WTC11 (cell line): Measurements from ENCODE around the gene CYP2F1. TPM values are rescaled to one million over a fixed set of nuclear protein-coding genes. Genes with fewer than 3 reads are reported as not detected.
A peak's percentile ranks its signal among the peaks of the same experiment; 100 is the strongest.

ENCODE experiments used
- ATAC-seq: fragments of 200-7000 bp; cut with Tn5 transposase; 2 replicates; pipeline ENCODE4 v1.10.0; 2021; ENCODE audit warnings: mild to moderate bottlenecking, moderate library complexity
- CTCF ChIA-PET: fragments of 300-600 bp; sonication (Branson Sonifier 250); formaldehyde crosslinking; loops from one replicate; lab custom pipeline; 2021; ENCODE audit warnings: antibody characterized with exemption; lab: Charles Lee
- POLR2A ChIA-PET: fragments of 350-600 bp; sonication (Branson Sonifier 250); formaldehyde crosslinking; loops from one replicate; lab custom pipeline; 2021; ENCODE audit warnings: antibody characterized with exemption; lab: Charles Lee
- DNase-seq: peaks from one replicate; pipeline ENCODE4 v3.0.0; 2021; ENCODE audit warnings: low spot score
- H3K27ac Mint-ChIP-seq: 2 replicates; pipeline ENCODE4 v1.8.0; 2021; ENCODE audit warnings: mixed read lengths
- H3K27me3 Mint-ChIP-seq: 2 replicates; pipeline ENCODE4 v1.8.0; 2021; ENCODE audit warnings: low read depth, mild to moderate bottlenecking, moderate library complexity, mixed read lengths
- H3K36me3 Mint-ChIP-seq: 2 replicates; pipeline ENCODE4 v1.8.0; 2021; ENCODE audit warnings: mixed read lengths
- H3K4me1 Mint-ChIP-seq: 2 replicates; pipeline ENCODE4 v1.8.0; 2022; ENCODE audit warnings: mixed read lengths
- H3K4me3 Mint-ChIP-seq: 2 replicates; pipeline ENCODE4 v1.8.0; 2021; ENCODE audit warnings: mild to moderate bottlenecking, moderate library complexity, mixed read lengths
- H3K9me3 Mint-ChIP-seq: 2 replicates; pipeline ENCODE4 v1.8.0; 2021; ENCODE audit warnings: mixed read lengths
- ELF4 ChIP-seq: sonication (generic); formaldehyde crosslinking; IDR thresholded peaks from 2 replicates; pipeline ENCODE4 v1.8.1; 2022; ENCODE audit warnings: low read depth, mild to moderate bottlenecking, moderate library complexity, missing genetic modification reagents
- ESRRA ChIP-seq: sonication (generic); formaldehyde crosslinking; IDR thresholded peaks from 2 replicates; pipeline ENCODE4 v1.8.1; 2022; ENCODE audit warnings: mild to moderate bottlenecking, missing genetic modification reagents, borderline replicate concordance
- GTF2I ChIP-seq: fragments of 250-450 bp; sonication (Bioruptor Pico); conservative IDR thresholded peaks from 2 replicates; pipeline ENCODE4 v1.4.0; 2021; ENCODE audit warnings: mild to moderate bottlenecking
- ZNF416 ChIP-seq: fragments of 250-450 bp; sonication (Bioruptor Pico); IDR thresholded peaks from 2 replicates; pipeline ENCODE4 v1.9.0; 2021; ENCODE audit warnings: mild to moderate bottlenecking, inconsistent platforms
- total RNA-seq: library from RNA; stranded (reverse); gene quantifications from 3 replicates; pipeline ENCODE4 v1.2.3, GENCODE V29; 2021
- TF ChIP-seq, protein P1 (sequence below): sonication (generic); formaldehyde crosslinking; IDR thresholded peaks from 2 replicates; pipeline ENCODE4 v1.8.0; 2023; ENCODE audit warnings: mild to moderate bottlenecking, missing genetic modification reagents
- TF ChIP-seq, protein P2 (sequence below): sonication (generic); formaldehyde crosslinking; conservative IDR thresholded peaks from 2 replicates; pipeline ENCODE4 v1.8.1; 2022; ENCODE audit warnings: mild to moderate bottlenecking, missing genetic modification reagents
- TF ChIP-seq, protein P3 (sequence below): fragments of 250-450 bp; sonication (Bioruptor Pico); IDR thresholded peaks from 2 replicates; pipeline ENCODE4 v2.1.2; 2022; ENCODE audit warnings: mild to moderate bottlenecking, moderate library complexity
- TF ChIP-seq, protein P4 (sequence below): sonication (generic); formaldehyde crosslinking; IDR thresholded peaks from 2 replicates; pipeline ENCODE4 v1.8.1; 2023; ENCODE audit warnings: mild to moderate bottlenecking, missing genetic modification reagents
- TF ChIP-seq, protein P5 (sequence below): sonication (generic); formaldehyde crosslinking; IDR thresholded peaks from 2 replicates; pipeline ENCODE4 v1.8.0; 2022; ENCODE audit warnings: missing genetic modification reagents
- TF ChIP-seq, protein P6 (sequence below): fragments of 250-450 bp; sonication (Bioruptor Pico); IDR thresholded peaks from 2 replicates; pipeline ENCODE4 v1.8.0; 2021; ENCODE audit warnings: mild to moderate bottlenecking
- TF ChIP-seq, protein P7 (sequence below): sonication (generic); formaldehyde crosslinking; IDR thresholded peaks from 2 replicates; pipeline ENCODE4 v1.8.0; 2023; ENCODE audit warnings: missing genetic modification reagents
- TF ChIP-seq, protein P8 (sequence below): fragments of 200-600 bp; IDR thresholded peaks from 2 replicates; pipeline ENCODE4 v1.8.0; 2022; ENCODE audit warnings: antibody characterized with exemption

CYP2F1 gene
- total RNA-seq, 1 experiment from 2014 or later, result 0.24 TPM

DNA sequence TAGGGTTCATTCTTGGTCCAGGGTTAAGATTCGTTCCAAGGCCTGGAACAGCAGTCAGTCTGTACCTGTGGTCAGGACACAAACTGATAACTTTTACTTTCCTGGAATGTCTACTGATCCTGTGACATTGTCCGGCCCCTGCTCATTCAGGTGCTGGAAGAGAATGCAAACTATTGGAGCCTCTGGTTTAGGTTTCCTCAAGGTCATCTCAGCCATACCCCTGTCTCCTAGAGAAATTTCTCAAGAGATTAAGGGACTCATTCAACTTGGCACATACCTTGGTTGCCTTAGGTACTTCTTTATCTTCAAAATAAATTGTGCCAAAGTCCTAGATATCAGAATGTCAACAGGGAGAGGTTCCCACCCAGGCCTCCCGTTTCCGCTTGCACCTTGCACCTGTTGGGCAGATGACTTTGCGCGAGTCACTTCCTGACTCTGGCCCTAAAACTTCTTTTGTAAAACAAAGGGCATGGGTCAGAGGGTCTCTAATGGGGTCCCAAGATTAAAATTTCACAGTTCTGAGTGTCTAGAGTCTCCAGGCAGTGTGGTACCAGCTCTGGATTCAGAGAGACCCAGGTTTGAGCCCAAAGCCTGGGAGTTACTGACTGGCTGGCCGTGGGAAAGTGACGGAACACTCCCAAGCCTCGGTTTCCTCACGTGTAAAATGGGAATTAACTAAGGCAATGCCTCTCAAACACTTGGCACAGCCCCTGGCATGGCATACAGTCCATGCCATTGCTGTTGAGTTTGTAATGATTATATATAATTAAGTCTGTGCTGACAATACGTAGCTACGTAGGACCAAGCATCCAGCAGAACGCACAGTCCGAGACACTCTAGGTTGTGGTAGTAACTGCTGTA is 52.9 kb downstream of the CYP2F1 start (continued):
- TF ChIP-seq, protein P1, sequence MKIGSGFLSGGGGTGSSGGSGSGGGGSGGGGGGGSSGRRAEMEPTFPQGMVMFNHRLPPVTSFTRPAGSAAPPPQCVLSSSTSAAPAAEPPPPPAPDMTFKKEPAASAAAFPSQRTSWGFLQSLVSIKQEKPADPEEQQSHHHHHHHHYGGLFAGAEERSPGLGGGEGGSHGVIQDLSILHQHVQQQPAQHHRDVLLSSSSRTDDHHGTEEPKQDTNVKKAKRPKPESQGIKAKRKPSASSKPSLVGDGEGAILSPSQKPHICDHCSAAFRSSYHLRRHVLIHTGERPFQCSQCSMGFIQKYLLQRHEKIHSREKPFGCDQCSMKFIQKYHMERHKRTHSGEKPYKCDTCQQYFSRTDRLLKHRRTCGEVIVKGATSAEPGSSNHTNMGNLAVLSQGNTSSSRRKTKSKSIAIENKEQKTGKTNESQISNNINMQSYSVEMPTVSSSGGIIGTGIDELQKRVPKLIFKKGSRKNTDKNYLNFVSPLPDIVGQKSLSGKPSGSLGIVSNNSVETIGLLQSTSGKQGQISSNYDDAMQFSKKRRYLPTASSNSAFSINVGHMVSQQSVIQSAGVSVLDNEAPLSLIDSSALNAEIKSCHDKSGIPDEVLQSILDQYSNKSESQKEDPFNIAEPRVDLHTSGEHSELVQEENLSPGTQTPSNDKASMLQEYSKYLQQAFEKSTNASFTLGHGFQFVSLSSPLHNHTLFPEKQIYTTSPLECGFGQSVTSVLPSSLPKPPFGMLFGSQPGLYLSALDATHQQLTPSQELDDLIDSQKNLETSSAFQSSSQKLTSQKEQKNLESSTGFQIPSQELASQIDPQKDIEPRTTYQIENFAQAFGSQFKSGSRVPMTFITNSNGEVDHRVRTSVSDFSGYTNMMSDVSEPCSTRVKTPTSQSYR (CRISPR knock-in tag), result no peak
- TF ChIP-seq ELF4 (no peak), ZNF416 (no peak)
- TF ChIP-seq, protein P2, sequence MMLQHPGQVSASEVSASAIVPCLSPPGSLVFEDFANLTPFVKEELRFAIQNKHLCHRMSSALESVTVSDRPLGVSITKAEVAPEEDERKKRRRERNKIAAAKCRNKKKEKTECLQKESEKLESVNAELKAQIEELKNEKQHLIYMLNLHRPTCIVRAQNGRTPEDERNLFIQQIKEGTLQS, result no peak
- TF ChIP-seq, protein P3, sequence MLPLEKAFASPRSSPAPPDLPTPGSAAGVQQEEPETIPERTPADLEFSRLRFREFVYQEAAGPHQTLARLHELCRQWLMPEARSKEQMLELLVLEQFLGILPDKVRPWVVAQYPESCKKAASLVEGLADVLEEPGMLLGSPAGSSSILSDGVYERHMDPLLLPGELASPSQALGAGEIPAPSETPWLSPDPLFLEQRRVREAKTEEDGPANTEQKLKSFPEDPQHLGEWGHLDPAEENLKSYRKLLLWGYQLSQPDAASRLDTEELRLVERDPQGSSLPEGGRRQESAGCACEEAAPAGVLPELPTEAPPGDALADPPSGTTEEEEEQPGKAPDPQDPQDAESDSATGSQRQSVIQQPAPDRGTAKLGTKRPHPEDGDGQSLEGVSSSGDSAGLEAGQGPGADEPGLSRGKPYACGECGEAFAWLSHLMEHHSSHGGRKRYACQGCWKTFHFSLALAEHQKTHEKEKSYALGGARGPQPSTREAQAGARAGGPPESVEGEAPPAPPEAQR (CRISPR knock-in tag), result no peak
- TF ChIP-seq, protein P4, sequence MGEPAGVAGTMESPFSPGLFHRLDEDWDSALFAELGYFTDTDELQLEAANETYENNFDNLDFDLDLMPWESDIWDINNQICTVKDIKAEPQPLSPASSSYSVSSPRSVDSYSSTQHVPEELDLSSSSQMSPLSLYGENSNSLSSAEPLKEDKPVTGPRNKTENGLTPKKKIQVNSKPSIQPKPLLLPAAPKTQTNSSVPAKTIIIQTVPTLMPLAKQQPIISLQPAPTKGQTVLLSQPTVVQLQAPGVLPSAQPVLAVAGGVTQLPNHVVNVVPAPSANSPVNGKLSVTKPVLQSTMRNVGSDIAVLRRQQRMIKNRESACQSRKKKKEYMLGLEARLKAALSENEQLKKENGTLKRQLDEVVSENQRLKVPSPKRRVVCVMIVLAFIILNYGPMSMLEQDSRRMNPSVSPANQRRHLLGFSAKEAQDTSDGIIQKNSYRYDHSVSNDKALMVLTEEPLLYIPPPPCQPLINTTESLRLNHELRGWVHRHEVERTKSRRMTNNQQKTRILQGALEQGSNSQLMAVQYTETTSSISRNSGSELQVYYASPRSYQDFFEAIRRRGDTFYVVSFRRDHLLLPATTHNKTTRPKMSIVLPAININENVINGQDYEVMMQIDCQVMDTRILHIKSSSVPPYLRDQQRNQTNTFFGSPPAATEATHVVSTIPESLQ (CRISPR knock-in tag), result no peak
- TF ChIP-seq, protein P5, sequence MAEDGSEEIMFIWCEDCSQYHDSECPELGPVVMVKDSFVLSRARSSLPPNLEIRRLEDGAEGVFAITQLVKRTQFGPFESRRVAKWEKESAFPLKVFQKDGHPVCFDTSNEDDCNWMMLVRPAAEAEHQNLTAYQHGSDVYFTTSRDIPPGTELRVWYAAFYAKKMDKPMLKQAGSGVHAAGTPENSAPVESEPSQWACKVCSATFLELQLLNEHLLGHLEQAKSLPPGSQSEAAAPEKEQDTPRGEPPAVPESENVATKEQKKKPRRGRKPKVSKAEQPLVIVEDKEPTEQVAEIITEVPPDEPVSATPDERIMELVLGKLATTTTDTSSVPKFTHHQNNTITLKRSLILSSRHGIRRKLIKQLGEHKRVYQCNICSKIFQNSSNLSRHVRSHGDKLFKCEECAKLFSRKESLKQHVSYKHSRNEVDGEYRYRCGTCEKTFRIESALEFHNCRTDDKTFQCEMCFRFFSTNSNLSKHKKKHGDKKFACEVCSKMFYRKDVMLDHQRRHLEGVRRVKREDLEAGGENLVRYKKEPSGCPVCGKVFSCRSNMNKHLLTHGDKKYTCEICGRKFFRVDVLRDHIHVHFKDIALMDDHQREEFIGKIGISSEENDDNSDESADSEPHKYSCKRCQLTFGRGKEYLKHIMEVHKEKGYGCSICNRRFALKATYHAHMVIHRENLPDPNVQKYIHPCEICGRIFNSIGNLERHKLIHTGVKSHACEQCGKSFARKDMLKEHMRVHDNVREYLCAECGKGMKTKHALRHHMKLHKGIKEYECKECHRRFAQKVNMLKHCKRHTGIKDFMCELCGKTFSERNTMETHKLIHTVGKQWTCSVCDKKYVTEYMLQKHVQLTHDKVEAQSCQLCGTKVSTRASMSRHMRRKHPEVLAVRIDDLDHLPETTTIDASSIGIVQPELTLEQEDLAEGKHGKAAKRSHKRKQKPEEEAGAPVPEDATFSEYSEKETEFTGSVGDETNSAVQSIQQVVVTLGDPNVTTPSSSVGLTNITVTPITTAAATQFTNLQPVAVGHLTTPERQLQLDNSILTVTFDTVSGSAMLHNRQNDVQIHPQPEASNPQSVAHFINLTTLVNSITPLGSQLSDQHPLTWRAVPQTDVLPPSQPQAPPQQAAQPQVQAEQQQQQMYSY (CRISPR knock-in tag), result no peak
- TF ChIP-seq, protein P6, sequence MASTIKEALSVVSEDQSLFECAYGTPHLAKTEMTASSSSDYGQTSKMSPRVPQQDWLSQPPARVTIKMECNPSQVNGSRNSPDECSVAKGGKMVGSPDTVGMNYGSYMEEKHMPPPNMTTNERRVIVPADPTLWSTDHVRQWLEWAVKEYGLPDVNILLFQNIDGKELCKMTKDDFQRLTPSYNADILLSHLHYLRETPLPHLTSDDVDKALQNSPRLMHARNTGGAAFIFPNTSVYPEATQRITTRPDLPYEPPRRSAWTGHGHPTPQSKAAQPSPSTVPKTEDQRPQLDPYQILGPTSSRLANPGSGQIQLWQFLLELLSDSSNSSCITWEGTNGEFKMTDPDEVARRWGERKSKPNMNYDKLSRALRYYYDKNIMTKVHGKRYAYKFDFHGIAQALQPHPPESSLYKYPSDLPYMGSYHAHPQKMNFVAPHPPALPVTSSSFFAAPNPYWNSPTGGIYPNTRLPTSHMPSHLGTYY (CRISPR knock-in tag), result no peak
- TF ChIP-seq, protein P7, sequence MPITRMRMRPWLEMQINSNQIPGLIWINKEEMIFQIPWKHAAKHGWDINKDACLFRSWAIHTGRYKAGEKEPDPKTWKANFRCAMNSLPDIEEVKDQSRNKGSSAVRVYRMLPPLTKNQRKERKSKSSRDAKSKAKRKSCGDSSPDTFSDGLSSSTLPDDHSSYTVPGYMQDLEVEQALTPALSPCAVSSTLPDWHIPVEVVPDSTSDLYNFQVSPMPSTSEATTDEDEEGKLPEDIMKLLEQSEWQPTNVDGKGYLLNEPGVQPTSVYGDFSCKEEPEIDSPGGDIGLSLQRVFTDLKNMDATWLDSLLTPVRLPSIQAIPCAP (CRISPR knock-in tag), result no peak

DNA sequence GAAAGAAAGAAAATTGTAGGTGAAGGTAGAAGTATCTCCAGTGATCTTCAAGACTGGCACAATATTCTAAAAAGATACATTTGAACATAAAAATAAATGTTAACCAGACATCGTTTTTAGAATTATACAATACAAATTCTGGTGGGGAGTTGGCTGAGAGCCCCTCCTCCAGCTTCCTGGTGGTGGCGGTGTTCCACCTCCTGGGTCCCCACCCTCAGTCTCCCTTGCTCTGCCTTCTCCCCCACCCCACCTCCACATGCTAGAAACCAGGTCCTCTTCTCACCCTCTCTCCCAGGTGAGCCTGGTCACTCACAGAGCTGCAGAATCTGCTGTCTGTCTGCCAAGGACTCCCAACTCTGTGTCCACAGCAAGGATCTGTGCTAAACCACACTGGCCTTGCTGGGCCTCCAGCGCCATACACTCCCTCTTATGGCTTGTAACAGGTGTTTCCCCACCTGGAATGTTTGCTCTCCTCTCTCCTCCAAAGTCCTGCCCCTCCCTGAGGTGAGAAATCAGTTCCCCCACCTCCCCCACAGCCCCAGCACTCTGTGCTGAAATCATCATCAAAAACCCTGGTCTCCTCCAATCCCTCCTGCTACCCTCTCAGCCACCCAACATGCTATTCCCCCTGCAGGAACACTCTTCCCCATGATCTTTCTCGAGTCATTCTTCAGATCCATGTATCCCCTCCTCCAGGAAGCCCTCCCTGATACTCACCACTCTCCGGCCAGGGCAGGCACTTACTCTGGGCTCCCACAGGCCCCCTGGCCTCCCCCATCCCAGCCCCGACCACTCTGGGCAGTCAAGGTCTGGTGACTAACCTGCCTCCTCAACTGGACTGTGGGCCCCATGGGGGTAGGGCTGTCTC is 58.3 kb downstream of the CYP2F1 start:
- POLR2A ChIA-PET, result interaction anchor here (0.6 kb wide), 2 partner anchors 21 to 43 kb away, joined by 3 read pairs; no protein-coding TSS in a partner anchor
- CTCF ChIA-PET, result interaction anchor here (0.7 to 2.4 kb wide), 8 partner anchors 17 to 210 kb away, joined by 3 to 13 read pairs (median 4); partner anchors contain the start of gene CYP2S1
- ATAC-seq, result peak; percentile 6
- peaks cover 43% of the 10 kb centered on the region for H3K4me1 Mint-ChIP-seq
- no peaks in the 10 kb centered on the region for H3K27me3 Mint-ChIP-seq
- H3K9me3 Mint-ChIP-seq, result no peaks in the 10 kb centered on the region
- DNase-seq, result no peak
- TF ChIP-seq ESRRA, result no peak
- TF ChIP-seq, protein P8, sequence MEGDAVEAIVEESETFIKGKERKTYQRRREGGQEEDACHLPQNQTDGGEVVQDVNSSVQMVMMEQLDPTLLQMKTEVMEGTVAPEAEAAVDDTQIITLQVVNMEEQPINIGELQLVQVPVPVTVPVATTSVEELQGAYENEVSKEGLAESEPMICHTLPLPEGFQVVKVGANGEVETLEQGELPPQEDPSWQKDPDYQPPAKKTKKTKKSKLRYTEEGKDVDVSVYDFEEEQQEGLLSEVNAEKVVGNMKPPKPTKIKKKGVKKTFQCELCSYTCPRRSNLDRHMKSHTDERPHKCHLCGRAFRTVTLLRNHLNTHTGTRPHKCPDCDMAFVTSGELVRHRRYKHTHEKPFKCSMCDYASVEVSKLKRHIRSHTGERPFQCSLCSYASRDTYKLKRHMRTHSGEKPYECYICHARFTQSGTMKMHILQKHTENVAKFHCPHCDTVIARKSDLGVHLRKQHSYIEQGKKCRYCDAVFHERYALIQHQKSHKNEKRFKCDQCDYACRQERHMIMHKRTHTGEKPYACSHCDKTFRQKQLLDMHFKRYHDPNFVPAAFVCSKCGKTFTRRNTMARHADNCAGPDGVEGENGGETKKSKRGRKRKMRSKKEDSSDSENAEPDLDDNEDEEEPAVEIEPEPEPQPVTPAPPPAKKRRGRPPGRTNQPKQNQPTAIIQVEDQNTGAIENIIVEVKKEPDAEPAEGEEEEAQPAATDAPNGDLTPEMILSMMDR, result no peak
- TF ChIP-seq GTF2I (CRISPR knock-in tag), result peak; percentile 42; the same call in 1 of the 2 replicates
- H3K4me3 Mint-ChIP-seq, result no peak overlapping the region
- peak overlapping the region; percentile 15; the same call in 1 of the 2 replicates for H3K27ac Mint-ChIP-seq
- peaks cover 5% of the 10 kb centered on the region for H3K36me3 Mint-ChIP-seq
